NCI-H1417 (cell line): ENCODE results near the gene METTL8.
"Not testable (repeated sequence)": the region's sequence is repeated elsewhere in the genome, so short reads cannot be mapped to it uniquely, and the experiment has no call there.

Source experiments
- DNase-seq, 3 experiments: peaks; one replicate each; lab custom pipeline; 2025; lab: John Stamatoyannopoulos, UW

METTL8 gene

DNA sequence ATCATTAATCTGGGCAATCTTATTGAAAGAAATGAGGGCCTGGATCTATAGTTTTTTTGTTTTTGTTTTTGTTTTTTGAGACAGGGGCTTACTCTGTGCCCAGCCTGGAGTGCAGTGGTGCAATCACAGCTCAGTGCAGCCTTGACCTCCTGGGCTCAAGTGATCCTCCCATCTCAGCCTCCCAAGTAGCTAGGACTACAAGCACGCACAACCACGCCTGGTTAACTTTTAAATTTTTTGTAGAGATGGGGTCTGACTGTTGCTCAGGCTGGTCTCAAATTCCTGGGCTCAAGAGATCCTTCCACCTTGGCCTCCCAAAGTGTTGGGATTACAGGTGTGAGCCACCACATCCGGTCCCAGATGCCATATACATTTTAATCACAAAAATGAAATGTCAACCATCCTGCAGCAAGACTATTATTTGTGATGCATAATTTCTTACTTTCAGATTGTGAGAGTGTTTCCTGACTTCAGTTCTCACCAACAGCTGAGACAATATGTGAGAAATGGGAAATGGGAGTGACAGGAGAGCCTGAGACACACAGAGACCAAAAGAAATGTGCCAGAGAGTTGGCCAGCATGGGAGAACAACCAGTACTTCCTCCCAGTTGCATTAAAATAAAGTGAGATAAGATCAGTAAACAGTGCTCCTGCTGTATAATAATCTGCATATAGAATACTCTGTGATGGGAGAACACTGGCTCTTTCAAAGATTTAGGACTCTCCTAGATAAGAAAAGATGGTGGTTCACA lies 87.6 kb downstream of the METTL8 start:
- DNase-seq, result no peak

DNA sequence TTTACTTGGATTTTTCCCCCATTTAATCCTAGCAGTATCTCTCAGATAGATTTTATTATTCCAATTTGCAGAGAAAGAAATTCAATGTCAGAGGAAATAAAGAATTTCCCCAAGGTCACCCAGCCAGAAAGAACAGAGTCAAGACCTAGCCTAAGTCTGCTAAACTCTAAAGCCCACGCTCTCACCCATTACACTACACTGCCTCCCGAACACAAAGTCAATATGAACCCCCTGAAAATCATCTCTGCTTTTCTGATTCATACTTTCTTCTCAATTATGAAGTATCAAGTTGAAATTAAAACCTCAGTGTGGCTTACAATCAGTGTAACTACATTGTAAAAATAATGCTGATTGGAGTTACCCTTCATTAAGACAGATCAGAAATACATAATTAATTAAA lies 89.6 kb downstream of the METTL8 start:
- DNase-seq, result no peak

DNA sequence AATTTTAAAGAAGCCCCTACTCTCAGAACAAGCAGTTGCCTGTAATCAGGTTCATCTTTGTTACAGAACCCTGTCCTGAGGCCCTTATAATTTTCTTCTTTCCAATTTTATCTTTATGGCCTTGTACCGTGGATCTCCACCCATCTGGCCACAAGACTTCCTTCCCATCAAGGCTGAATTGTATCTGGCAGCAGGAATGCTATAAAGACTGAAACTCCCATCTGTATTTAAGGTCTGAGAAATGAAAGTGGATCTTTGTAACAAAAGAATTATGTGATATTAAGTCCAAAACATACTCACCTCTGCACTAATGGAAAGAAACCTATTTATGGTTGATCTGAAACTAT lies 91.8 kb downstream of the METTL8 start:
- no peak for DNase-seq

DNA sequence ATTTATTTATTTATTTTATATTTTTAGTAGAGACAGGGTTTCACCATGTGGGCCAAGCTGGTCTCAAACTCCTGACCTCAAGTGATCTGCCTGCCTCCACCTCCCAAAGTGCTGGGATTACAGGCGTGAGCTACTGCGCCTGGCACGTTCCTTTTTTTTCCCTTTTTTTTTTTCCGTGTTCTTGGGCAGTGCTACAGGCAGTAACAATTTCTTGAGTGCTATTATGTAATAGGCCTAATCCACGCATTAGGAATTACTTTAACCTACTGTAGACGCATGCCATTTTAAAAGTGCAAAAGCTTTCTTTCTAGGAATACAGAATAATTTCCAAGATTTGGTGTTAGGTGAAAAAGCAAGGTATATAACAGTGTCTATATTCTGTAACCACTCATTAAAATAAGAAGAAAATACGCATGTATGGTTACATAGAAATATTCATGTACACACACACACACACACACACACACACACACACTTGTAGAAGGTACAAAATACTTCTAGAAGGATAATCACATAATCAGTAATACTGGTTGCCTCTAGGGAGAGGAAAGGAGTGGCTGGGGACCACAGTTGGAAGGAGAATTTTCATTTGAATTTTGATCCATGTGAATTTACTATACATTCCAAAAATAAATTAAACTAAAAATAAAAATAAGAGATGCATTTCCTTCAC lies 92.3 kb downstream of the METTL8 start:
- DNase-seq, result no peak

DNA sequence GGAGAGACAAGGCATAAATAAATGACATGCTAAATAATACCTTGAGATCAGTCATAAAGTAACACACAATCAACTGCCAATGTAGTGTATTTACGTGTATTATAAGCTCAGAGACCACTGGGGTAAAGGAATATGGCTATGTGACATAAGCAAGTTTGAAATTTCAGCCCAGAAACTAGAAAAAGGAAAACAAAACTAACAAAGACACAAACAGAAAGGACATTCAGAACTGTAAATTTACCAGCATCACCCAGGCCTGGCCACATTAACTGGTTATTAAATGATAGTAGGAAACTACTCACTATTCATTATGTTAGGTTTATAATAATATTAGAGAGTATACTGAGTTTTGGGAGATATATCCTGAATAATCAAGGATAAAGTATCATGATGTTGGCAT lies 98.8 kb downstream of the METTL8 start:
- DNase-seq, result no peak

DNA sequence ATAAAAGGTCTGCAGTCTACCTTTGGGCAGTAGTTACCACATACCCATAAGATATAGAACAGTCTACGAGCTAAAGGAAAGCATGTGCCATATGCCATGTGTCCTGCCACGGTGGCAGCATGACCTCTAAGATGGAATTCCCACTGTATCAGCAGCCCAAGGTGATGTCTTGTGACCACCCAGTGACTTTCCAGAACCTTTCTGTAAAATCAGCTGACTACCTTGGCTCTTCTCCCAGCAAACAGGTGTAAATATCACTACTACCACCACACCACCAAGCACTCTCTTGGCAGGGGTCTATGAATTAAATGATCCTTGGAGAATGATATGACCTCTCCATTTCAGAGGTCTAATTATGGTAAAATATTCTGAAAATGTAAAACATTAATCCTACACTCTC lies 99.6 kb downstream of the METTL8 start:
- no peak for DNase-seq

DNA sequence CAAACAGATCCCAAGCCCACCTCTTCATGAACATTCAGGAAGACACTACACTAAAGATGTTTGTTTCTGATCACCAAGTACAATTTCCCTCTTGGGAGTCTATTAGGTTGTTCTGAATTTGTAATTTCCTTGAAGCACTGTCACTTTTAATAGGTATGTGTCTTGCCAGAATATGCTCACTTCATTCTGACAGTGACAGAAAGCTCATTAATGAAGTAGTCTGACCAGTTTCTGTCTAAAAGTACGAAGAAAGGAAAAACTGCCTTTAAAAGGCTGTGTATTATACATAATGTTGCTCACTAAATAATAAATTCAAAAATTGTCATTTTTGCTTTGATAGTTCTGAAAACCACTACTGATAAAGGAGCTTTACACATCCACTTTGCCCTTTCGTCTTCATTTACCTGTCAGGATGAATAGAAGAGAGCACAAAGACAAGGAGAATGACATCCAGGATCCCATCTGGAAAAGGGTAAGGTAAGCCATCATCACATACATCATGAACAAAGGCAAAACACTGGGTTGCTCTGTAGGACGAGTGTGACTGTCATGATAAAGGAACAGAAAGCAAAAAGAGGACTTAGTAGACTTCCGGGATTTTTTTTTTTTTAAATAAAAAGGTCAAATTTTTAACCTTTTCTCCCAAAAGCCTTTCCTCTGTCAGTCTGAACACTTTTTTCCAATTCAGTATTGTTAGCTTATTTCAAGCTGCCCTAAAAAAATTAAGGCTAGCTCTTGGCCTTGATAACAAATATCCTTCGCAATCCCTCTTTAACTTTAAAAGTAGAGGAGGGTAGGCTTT lies 103.4 kb downstream of the METTL8 start:
- DNase-seq, result peak in 1 of 3 experiments; percentile 0

DNA sequence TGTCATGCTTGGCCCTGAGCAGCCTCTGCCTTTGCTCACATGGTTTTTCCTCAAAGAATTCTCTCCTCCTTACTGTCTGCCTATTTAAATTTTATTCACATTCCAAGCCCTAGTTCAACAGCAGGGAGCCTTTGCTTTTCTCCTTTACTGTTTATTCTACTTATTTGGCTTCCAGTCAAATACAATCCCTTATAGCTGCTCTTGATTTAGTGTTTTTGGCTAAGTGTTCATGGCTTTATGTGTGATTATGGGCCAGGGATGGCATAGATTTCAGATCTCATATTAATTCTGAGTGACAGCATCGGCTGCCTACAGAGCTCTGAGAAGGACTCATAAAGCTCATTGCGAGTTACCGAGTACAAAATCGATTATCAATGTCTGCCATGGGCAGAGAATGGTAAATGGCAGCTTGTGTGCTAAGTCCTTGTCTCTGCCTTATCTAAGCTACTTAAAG lies 106.7 kb downstream of the METTL8 start:
- DNase-seq, result no peak

DNA sequence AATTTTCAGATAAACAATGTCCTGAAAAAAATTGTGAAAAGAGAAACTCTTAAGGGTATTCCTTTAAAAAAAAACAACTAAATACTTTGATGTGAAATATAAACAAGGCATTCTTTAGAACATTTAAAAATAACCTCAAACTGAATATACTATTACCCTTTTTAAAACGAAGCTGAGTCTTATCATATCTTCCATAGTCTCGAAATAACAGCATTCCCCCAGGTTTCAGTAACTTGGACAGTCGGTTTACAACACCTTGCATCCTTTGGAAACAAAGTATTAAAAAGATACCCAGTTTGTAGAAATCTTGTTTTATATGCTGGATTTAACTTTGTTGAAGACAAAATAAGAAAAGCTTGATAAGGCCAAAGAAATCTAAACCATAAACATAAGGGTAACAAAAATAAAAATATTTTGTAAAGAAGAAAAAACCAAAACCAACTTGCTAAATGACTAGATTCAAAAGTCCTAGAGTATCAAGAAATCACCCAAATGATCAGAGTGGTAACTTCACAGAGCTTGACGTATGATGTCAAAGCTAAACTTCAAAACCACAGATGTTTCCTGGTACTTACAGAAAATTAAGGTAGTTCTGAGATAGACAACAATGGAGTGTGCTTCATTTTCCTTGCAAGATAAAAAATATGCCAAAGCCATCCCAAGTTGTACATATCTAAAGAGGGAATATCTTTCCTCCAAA lies 107.8 kb downstream of the METTL8 start:
- DNase-seq, result no peak

DNA sequence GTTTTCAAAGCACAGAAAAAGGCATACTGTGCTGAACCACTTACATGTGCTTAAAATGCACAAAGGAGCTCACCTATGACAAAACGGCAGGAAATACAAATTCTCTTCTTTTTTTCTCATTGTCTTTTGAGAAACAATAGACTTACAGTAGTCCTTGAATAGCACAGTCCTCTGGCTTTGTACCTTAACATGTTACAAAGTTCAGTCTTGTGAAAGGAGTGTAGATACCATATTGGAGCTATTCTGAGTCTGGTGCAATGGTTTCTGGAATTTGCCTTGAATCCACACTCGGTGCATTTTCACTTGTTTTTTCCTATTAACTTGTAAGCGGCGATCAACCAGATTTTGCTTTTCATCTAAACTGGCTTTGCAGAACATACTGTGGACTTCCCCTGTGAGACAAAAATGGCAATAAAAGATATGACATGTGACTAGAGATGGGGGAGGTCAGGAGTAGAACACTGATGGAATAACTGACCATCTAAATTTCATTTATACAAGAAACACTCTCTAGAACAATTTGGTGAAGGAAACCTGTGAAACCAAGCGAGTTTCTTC lies 109.7 kb downstream of the METTL8 start:
- DNase-seq, result no peak

DNA sequence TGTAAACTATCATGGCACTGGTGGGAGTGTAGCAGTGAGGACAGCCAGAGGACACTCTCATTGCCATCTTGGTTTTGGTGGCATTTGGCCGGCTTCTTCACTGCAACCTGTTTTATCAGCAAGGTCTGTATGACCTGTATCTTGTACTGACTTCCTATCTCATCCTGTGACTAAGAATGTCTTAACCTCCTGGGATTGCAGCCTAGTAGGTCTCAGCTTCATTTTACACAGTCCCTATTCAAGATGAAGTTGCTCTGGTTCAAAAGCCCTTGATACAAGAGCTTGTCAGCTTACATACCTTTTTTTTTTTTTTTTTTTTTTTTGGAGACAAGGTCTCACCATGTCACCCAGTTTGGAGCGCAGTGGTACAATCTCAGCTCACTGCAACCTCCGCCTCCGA lies 110.9 kb downstream of the METTL8 start:
- DNase-seq, result no peak

DNA sequence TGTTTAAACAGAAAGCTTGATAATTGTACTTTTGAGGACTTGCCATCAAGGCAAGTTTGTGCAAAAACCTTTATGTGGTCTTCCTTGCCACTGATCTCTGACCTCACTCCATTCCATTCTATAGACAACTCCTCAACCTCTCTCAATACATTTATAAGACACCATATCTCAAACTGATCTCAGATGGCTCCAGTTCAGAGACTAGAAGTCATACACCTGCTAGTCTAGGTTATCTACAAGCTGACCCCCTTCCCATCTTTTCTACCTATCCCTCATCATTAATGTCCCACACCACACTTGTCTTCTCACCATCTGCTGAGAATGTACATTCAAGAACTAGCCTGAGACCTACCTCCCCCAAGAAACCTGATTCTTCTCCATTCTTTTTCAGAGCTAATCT lies 113.1 kb downstream of the METTL8 start:
- DNase-seq, result no peak

DNA sequence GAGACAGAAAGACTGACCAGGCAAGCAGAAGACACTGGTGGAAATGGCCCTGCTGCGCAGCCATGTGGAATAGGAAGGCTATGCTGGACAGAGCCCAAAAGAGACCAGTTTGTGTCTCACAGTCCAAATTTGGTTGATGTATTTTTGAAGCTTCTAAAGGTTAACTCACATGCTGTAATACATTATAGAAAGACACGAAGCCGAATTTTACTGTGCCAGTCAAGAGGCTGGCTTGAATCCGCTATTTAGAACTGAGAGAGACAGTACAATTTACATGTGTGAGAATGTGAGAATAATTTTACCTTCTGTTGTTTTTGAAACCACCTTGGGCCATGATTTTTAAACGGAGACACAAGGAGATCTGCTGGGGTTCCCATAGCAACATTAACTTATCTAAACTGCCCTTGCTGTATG lies 113.6 kb downstream of the METTL8 start:
- no peak for DNase-seq

DNA sequence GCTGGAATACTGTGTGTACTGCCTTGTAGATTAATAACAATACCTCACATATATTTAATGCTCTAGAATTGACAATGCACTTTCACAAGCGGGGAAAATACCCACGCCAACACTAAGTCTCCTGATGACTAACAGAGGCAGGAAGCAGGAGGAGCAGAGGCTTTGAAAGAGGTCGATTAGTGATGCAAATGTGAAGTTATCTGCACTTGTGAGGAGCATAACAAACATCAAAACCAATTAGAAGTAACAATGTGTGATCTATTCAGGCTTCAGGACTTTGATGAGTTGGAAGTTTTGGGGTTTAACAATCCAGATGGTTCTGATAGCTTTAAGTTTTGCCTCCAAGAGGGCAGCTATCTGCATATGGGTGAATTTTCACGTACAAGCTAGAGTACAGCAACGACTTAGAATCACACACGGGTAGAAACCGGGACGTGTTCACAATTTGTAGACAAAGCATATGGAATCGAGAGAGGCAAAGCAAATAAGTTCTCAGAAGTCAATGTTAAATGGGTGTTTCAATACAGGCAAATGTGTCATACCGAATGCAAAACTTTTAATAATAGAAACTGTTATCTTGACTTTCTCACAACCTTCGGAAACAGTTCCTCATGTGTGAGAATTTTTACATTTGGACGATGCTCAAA lies 114.5 kb downstream of the METTL8 start:
- DNase-seq, result no peak

DNA sequence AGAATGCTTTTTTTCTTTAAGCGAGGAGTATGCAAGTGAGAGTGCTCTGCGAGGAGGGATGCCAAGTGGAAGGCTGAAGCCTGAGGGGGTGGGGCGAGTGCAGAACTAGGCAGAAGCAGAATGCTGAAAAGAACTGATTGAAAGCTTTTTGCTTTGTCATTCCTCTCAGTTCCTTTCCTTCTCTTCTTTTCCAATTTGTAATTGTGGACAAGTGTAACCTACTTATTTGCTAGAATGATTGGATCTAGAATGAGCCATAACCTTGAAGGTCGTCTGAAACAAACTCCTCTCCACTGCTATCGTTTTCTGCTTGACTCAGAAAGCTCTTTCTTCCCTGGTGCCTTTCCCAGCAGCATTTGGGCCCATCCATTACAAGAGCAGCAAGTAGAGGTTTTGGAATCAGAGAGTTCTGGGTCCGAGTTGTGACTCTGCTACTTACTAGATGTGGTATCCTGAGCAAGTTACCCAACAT lies 115.3 kb downstream of the METTL8 start:
- DNase-seq, result no peak

DNA sequence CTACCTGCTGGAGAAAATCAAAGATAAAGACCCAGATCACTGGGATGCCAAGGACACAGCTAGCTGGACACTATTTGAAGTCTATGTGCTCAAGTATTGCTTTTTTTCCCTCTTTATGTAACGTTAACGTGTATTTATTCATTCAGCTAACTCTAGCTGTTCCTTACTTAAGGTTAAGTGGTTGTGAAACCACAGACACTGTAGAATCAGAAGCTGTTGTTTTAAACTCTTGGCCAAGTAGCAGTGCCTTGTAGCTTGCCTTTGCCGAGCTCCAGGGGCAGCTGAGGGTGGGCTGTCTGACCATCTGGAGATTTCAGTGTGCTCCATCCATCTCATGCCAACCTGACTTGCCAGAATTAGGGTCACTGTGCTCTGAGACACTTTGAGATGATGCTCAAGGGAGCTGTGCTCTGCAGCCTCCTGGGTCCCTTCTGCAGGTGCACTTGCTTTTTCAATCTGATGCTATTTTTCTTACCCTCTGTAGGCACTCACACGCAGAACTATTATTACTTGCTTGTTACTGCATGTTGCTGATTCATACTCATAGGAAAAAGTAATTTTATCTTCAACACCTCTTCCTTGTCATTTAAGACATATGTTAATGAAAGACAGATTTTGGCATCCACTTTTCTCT lies 116.2 kb downstream of the METTL8 start:
- no peak for DNase-seq

DNA sequence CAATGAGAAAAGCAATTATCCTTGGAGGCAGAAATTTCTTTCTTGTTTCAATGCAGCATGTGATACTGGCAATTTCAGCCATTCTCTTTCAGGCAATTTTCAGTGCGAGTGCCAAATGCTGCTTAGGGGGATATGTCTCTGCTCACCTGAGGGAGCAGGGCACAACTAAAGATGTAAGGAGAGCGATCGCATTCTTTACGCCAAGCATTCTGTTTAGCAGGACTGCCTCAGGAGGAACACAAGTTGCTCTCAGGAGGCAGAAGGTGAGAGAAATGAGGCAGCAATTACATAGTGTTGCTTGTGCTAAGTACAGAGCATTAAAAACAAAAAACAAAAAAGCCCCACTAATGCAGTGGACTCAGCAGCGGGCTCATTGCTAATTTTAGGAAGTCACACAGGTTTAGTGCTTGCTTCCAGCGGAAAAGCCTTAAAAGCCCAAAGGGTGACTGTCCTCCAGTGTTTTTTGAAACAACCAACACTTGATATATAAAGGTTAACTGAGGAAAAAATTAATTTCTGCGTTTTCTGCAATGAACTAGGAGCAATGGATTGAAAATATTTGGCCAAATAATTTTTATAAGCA lies 116.9 kb downstream of the METTL8 start:
- no peak for DNase-seq

DNA sequence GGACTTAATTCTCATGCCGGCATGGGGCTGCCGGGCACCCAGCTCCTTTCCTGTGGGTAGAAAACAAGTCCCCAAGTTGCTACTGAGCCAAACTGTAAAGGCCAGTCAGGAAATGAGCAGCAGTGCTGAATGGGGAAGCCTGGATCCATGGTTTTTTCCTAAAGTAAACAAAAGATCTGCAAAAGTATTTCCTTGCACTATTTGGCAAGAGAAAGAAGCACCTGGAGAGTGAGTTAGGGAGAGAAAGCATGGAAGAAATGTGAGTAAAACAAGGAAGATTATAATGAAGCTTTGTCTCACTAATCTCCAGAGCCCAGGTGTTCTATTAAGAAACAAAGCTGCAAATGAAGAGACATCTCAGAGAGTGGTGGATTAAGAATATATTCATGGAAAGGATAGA lies 117.6 kb downstream of the METTL8 start:
- no peak for DNase-seq

DNA sequence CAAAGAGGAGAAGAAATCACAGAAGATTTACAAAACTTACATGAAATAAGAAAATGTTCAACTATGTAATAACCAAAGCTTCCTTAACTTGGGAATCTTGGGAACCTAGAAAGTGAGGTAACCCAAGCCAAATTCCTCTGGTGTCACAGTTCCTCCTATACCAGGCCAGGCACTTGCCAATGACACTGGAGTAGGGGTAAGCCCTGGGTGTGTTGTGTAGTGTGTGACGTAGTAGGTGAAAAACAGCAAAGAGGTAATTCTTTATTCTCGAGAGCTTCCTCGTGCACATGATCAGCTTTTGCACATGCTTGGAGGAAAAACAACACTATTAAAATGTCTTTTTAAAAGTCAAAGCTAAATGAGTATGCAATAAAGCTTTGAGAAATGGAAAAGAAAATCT lies 118.0 kb downstream of the METTL8 start:
- DNase-seq, result no peak

DNA sequence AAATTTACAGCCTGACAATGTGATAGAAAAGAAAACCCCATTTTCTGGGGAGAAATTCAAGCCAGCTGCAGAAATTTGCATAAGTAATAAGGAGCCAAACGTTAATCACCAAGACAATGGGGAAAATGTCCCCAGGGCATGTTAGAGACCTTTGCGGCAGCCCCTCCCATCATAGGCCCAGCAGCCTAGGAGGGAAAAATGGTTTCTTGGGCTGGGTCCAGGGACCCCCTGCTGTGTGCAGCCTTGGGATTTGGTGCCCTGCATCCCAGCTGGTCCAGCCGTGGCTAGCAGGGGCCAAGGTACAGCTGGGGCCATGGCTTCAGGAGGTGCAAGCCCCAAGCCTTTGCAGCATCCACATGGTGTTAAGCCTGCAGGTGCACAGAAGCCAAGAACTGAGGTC lies 121.6 kb downstream of the METTL8 start:
- not testable (repeated sequence) for DNase-seq

DNA sequence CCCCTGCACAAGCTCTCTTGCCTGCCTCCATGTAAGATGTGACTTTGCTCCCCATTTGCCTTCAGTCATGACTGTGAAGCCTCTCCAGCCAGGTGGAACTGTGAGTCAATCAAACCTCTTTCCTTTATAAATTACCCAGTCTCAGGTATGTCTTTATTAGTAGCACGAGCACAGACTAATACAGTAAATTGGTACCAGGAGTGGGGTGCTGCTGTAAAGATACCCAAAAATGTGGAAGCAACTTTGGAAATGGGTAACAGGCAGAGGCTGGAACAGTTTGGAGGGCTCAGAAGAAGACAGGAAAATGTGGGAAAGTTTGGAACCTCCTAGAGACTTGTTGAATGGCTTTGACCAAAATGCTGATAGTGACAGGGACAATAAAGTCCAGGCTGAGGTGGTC lies 122.2 kb downstream of the METTL8 start:
- DNase-seq, result not testable (repeated sequence)
